Measurements from ENCODE around the gene NQO2. TPM values are rescaled to one million over a fixed set of nuclear protein-coding genes. Genes with fewer than 3 reads are reported as not detected.

NQO2 gene
- total and polyA plus RNA-seq, 10 of the 15 experiments (the other 5 are each of a cell fraction or from before 2014, with no cell fraction given), result 0.55 to 2.6 (median 0.80) TPM

- 0 out of 2 replicates have a peak, but pooled peaks have one; percentile 39 for TF ChIP-seq RELB (IDR thresholded peaks at IDR 0.05; ENCODE audit: low read depth)
- TF ChIP-seq BRCA1 (IDR thresholded peaks at IDR 0.05; ENCODE audit: low read depth, low read length), result no peak
- TF ChIP-seq FOS (IDR thresholded peaks at IDR 0.05; ENCODE audit: borderline replicate concordance, extremely low read depth, insufficient read length), result no peak
- no peak for TF ChIP-seq HDAC6 (IDR thresholded peaks at IDR 0.05; ENCODE audit: unreplicated experiment)
- peak; percentile 68 for TF ChIP-seq IKZF1 (conservative IDR thresholded peaks at IDR 0.05)
- no peak for TF ChIP-seq USF2 (IDR thresholded peaks at IDR 0.05; ENCODE audit: borderline replicate concordance, low read depth, low read length)
- no peak for TF ChIP-seq USF1 (IDR thresholded peaks at IDR 0.05; ENCODE audit: borderline replicate concordance, extremely low read length, insufficient read depth, low read depth, low read length)
- no peak for TF ChIP-seq ZNF274 (IDR thresholded peaks at IDR 0.05; ENCODE audit: insufficient read depth, insufficient read length)
- TF ChIP-seq SUZ12 (IDR thresholded peaks at IDR 0.05; ENCODE audit: unreplicated experiment), result no peak
- 0 out of 2 replicates have a peak, but pooled peaks have one; percentile 67 for TF ChIP-seq ASH2L (IDR thresholded peaks at IDR 0.05; ENCODE audit: borderline replicate concordance, low read depth)
- TF ChIP-seq STAT1 (conservative IDR thresholded peaks at IDR 0.05), result no peak
- peak; percentile 96 for TF ChIP-seq SKIL (IDR thresholded peaks at IDR 0.05; ENCODE audit: low read depth, poor library complexity, severe bottlenecking)
- peak; percentile 67 to 75; a peak in 3 of 4 replicates for TF ChIP-seq EP300 (IDR thresholded peaks at IDR 0.05; ENCODE audit: borderline replicate concordance in 1 of 2, control insufficient read depth in 1 of 2, low read depth in 2 of 2, low read length in 2 of 2)
- TF ChIP-seq MLLT1 (IDR thresholded peaks at IDR 0.05), result 0 out of 2 replicates have a peak, but pooled peaks have one; percentile 48
- 0 out of 3 replicates have a peak, but pooled peaks of 1 of the 2 experiments have one; percentile 13 for TF ChIP-seq EGR1 (IDR thresholded peaks at IDR 0.05; ENCODE audit: borderline replicate concordance in 1 of 2, low read depth in 2 of 2, low read length in 2 of 2)
- no peak for TF ChIP-seq RB1 (IDR thresholded peaks at IDR 0.05; ENCODE audit: borderline replicate concordance)
Measured at GRCh38 chr6:3026791-3027626, 27.3 kb downstream of the NQO2 start (continued).
